ENCODE measurements around the gene ATXN7L2.

Gene ATXN7L2

GRCh38 chr1:109447524-109447923 lies 36.2 kb upstream of the ATXN7L2 start:
- H3K9me2 ChIP-seq (replicated peaks; ENCODE audit: insufficient read depth, low read length) = no peaks in the 10 kb centered on the region
- H3K36me3 ChIP-seq (ENCODE audit: low read length) = no peaks in the 10 kb centered on the region
- H2AFZ ChIP-seq (ENCODE audit: low read depth, low read length, severe bottlenecking) = no peak overlapping the region
- H3F3A ChIP-seq (ENCODE audit: insufficient read depth) = no peaks in the 10 kb centered on the region
- no peak overlapping the region for H3K9ac ChIP-seq (ENCODE audit: low read length)
- H3K4me2 ChIP-seq (ENCODE audit: low read depth, low read length, poor library complexity, severe bottlenecking) = no peak overlapping the region
- no peaks in the 10 kb centered on the region for H3K79me2 ChIP-seq (ENCODE audit: insufficient read depth, low read length)
- H4K20me1 ChIP-seq (ENCODE audit: low read depth, low read length) = no peaks in the 10 kb centered on the region
- H3K9me3 ChIP-seq (ENCODE audit: insufficient read depth, low read length) = no peaks in the 10 kb centered on the region
- TF ChIP-seq EZH2phosphoT487 (conservative IDR thresholded peaks at IDR 0.05; ENCODE audit: low read length) = no peak
- no peak for TF ChIP-seq CTCF (IDR thresholded peaks at IDR 0.05; ENCODE audit: insufficient read depth, low read length, poor library complexity, severe bottlenecking)
- H3K27me3 ChIP-seq (ENCODE audit: low read length) = no peaks in the 10 kb centered on the region
- H3K4me3 ChIP-seq (ENCODE audit: insufficient read depth, low read length, poor library complexity, severe bottlenecking) = no peak overlapping the region
- no peak overlapping the region for H3K27ac ChIP-seq (ENCODE audit: low read depth, low read length)

- H4K20me1 ChIP-seq (ENCODE audit: low read depth, low read length) = no peaks in the 10 kb centered on the region
- H3K4me2 ChIP-seq (ENCODE audit: low read depth, low read length, poor library complexity, severe bottlenecking) = no peak overlapping the region
- H3K36me3 ChIP-seq (ENCODE audit: low read length) = no peaks in the 10 kb centered on the region
- no peak overlapping the region for H2AFZ ChIP-seq (ENCODE audit: low read depth, low read length, severe bottlenecking)
- H3K79me2 ChIP-seq (ENCODE audit: insufficient read depth, low read length) = no peaks in the 10 kb centered on the region
- no peak overlapping the region for H3K4me3 ChIP-seq (ENCODE audit: insufficient read depth, low read length, poor library complexity, severe bottlenecking)
- no peak for TF ChIP-seq CTCF (IDR thresholded peaks at IDR 0.05; ENCODE audit: insufficient read depth, low read length, poor library complexity, severe bottlenecking)
- TF ChIP-seq EZH2phosphoT487 (conservative IDR thresholded peaks at IDR 0.05; ENCODE audit: low read length) = no peak
- H3K9me2 ChIP-seq (replicated peaks; ENCODE audit: insufficient read depth, low read length) = no peaks in the 10 kb centered on the region
- peaks cover 14% of the 10 kb centered on the region; the same call in 1 of the 2 replicates for H3K9me3 ChIP-seq (ENCODE audit: insufficient read depth, low read length)
- H3K27ac ChIP-seq (ENCODE audit: low read depth, low read length) = no peak overlapping the region
- peaks cover 3% of the 10 kb centered on the region; the same call in 1 of the 2 replicates for H3K27me3 ChIP-seq (ENCODE audit: low read length)
- H3F3A ChIP-seq (ENCODE audit: insufficient read depth) = no peaks in the 10 kb centered on the region
- no peak overlapping the region for H3K9ac ChIP-seq (ENCODE audit: low read length)
Measured at GRCh38 chr1:109454497-109455133, 29.1 kb upstream of the ATXN7L2 start.

GRCh38 chr1:109457819-109458218 lies 25.9 kb upstream of the ATXN7L2 start:
- TF ChIP-seq EZH2phosphoT487 (conservative IDR thresholded peaks at IDR 0.05; ENCODE audit: low read length) (no peak), CTCF (IDR thresholded peaks at IDR 0.05; ENCODE audit: insufficient read depth, low read length, poor library complexity, severe bottlenecking) (no peak)

More at GRCh38 chr1:109457819-109458218, 25.9 kb upstream of the ATXN7L2 start:
- H3K9ac ChIP-seq (ENCODE audit: low read length) = no peak overlapping the region
- H3F3A ChIP-seq (ENCODE audit: insufficient read depth) = no peaks in the 10 kb centered on the region
- no peaks in the 10 kb centered on the region for H3K79me2 ChIP-seq (ENCODE audit: insufficient read depth, low read length)
- H3K4me2 ChIP-seq (ENCODE audit: low read depth, low read length, poor library complexity, severe bottlenecking) = no peak overlapping the region
- H3K27ac ChIP-seq (ENCODE audit: low read depth, low read length) = no peak overlapping the region
- H2AFZ ChIP-seq (ENCODE audit: low read depth, low read length, severe bottlenecking) = no peak overlapping the region
- H3K4me3 ChIP-seq (ENCODE audit: insufficient read depth, low read length, poor library complexity, severe bottlenecking) = no peak overlapping the region
- H3K36me3 ChIP-seq (ENCODE audit: low read length) = no peaks in the 10 kb centered on the region
- peaks cover 14% of the 10 kb centered on the region; the same call in 1 of the 2 replicates for H3K9me3 ChIP-seq (ENCODE audit: insufficient read depth, low read length)
- H3K27me3 ChIP-seq (ENCODE audit: low read length) = peaks cover 3% of the 10 kb centered on the region; the same call in 1 of the 2 replicates
- no peaks in the 10 kb centered on the region for H3K9me2 ChIP-seq (replicated peaks; ENCODE audit: insufficient read depth, low read length)
- H4K20me1 ChIP-seq (ENCODE audit: low read depth, low read length) = no peaks in the 10 kb centered on the region
